ENCODE data around the gene BIVM.

Gene BIVM

DNA sequence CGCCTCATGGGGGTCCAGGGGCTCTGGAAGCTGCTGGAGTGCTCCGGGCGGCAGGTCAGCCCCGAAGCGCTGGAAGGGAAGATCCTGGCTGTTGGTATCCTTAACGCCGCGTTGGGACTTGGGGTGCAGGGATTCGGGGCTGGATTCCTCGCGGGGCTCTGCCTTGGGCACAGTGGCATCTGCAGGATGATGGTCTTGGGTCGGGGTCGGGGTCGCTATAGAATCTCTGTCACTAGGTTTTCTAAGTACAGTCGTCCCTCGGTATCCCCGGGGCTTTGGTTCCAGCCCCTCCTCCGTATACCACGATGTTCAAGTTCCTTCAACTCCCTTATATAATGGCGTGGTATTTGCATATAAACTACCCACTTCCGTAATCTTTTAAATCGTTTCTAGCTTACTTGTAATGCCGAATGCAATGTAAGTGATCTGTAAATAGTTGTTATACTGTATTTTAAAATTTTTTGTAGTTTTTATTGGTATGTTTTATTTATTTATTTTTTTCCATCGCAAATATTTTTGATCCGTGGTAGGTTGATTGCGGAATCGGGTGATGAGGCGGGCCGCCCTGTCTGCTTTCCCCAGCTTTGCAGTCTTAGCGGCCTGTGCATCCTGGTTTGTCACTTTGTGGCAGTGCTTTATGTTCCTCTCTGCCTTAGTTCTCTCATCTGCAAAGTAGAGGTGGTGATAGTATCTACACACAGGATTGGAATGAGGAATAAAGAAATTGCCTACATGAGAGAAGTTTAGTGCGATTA, 47.5 kb downstream of the BIVM start:
- DNase-seq = peak; percentile 40

DNA sequence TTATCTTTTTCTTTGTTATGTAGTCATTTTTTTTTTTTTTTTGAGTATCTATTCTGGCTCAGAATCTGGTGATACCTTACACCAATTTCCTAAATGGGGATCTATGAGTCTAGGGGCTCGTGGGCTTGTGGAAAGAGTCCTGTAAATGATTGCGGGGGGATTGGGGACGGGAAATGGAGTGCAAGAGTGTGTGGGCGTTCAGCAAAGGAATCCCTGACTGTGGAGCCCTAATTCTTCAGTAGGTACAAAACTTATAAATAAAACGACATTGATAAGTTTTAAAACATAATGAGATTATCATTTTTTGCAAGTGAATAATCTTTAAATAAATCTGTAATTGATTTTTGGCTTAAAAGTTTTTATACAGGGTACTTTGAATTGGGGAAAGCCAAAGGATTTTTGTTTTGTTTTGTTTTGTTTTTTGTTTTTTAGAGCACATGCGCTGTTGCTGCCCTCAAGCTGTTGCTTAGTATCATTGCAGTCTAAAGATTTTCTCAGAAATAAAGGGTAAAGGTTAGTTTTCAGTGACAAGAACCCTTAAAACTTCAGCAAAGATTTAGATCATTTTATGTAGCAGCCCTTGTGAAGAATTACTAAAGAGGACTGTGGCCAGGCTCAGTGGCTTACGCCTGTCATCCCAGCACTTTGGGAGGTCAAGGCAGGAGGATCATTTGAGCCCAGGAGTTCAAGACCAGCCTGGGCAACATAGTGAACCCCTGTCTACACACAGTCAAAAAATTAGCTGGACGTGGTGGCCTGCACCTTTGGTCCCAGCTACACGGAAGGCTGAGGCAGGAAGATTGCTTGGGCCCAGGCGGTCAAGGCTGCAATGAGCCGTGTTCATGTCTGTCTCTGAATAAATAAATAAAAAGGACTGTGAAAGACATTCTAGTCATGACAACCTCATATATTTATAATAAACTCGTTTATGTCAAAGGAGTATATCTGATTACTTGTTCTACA, 48.6 kb downstream of the BIVM start:
- peak; percentile 9 for DNase-seq

DNA sequence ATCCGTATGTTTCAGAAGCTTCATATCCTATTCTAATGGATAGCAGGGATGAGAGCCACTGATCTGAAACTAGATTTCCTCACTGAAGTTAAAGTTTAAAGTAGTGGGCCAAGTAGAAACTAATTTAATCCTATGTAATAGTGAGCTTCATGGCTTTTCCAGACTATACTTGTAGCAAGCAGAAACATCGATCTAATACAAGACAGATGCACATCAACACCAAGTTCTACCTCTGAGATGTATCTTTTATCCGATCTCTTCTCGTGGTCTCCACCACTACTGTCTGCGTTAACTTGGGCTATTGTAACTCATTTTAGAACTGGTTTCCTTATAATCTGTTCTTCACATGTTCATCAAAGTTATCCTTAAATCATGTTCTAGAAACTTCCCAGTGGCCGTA, 50.0 kb downstream of the BIVM start:
- no peak for DNase-seq

DNA sequence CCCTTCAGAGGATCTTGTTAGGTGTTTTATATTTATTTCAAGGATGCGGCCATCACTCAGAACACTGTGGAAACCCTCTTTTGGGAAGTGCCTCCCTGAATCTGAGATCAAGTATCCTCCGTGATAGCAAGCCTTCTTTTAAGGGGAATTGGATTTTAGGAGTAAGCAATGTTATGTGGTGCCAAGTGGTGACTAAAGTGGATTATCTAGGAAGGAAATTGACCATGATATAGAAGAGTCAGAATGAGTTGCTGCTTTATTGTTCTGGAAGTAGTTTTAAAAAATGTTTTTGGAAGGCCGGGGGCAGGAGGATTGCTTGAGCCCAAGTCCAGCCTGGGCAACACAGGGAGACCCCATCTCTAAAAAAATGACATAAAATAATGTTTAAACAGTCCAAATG, 53.6 kb downstream of the BIVM start:
- DNase-seq = no peak

DNA sequence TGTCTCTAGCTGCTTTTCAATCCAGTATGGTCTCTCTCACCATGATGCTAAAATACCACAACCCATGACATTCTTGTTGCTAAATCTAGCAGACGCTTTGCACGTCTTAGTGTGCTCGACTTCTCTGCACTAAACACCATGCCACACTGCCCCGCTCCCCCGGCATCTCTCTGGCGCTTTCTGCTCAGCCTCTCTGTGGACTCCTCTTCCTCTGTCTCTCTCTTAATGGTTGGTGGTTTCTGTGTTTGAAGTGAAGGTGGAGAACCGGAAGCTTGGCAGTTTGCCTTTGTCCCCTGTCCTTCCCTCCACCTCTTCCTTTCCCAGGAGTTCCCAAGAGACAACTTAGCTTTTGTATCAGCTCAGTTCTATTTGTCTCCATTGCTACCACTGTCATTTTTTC, 55.8 kb downstream of the BIVM start:
- no peak for DNase-seq

DNA sequence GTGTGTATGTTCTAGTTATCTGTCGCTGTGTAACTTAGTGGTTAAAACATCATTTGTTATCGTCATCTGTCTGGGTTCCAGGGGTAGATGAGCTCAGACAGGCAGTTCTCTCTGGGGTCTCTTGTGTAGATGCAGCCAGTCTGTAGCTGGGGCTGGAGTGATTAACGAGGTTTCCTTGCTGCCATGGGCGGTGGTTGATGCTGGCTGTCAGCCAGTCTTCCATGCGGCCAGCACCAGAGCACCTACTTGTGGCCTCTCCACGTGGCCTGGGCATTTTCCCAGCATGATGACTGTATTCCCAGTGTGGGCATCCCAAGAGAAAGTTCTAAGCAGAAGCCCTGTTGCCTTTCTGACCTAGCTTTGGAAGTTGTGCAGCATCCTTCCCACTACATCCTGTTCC, 57.6 kb downstream of the BIVM start:
- DNase-seq = no peak

DNA sequence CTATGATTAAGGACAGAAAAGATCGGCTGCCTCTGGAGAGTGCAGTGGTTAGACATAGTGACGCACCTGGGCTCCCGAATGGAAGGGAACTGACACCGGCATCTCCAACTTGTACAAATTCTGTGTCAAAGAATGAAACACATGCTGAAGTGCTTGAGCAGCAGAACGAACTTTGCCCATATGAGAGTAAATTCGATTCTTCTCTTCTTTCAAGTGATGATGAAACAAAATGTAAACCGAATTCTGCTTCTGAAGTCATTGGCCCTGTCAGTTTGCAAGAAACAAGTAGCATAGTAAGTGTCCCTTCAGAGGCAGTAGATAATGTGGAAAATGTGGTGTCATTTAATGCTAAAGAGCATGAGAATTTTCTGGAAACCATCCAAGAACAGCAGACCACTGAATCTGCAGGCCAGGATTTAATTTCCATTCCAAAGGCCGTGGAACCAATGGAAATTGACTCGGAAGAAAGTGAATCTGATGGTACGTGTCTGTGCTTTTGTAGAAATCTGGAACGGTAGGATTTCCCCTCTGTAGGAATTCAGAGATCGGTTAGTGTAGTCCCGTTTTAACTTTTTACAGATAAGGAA, 63.8 kb downstream of the BIVM start:
- no peak for DNase-seq

DNA sequence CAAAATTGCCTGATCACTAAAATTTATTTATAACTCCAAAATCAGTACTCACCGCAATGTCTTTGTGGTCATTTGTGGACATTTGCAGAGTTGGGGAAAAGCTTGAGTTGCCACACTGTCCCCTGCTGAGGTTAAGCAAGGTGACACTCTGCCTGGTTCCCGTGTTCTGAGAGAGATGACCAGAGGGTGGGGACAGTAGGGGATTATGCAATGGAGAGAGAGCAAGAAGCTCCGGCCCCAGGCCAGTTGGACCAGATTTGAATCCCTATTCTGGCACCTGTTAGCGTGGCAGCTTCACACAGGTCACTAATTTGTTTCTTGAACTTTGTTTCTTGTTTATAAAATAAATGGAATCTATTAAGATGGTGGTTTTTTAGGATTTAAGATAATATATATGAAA, 64.7 kb downstream of the BIVM start:
- DNase-seq = no peak

DNA sequence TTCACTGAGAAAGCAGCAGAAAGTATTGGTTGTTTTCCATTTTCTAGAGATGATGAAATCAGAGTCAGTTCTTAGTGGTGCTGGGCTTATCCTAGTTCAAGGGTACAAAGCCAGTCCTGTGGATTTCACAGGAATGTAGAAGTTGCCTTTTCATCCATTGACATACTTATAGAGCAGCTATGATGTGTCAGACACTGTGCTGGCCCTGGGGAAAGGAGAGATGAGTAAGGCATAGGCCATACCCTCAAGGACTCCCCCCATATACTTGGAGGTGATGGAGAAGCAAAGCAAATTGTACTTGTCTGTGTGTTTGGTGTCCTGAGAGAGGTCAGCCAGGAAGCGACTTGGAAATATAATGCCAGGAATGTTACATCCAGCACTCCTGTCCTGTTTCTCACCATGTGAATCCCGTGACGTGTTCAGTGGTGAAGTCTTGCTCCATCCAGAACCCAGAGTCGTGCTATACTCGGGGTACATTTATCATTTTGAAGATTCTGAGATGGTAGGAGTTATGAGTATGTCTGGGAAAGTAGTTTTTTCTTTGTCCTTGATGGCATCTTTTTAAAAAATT, 69.5 kb downstream of the BIVM start:
- DNase-seq = no peak

DNA sequence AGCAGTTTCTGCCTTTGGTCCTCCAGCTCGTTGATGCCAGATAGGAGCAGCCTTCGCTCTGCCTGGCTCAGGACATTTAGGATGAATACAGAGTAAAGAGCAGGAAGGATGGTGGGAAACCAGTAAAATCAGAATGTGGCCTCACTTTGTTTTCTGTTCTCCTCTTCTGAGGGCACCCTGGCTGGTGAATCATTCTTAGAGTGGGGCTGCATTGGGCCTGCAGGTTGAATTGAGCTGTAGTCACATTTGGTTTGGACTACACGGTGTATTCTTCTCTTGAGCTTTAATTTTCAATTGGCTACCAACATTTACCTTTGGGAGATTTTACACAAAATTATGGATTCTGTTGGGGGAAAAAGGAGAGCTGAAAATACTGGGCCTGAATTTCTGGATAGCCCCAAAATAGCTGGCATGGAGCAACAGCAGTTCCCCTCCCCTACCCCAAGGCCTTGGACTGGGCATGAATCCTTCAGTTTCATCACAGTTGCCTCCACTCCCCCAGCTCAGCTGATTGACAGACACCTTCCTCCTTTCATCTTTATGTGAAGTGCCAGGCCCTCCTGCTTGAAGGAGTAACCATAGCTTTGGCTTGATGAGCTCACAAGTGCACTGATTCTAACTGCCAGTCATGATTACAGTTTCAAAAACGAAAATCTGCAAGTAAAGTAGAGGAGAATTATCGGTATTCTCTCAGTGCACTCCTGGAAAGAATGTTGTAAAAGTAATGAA, 71.2 kb downstream of the BIVM start:
- no peak for DNase-seq

DNA sequence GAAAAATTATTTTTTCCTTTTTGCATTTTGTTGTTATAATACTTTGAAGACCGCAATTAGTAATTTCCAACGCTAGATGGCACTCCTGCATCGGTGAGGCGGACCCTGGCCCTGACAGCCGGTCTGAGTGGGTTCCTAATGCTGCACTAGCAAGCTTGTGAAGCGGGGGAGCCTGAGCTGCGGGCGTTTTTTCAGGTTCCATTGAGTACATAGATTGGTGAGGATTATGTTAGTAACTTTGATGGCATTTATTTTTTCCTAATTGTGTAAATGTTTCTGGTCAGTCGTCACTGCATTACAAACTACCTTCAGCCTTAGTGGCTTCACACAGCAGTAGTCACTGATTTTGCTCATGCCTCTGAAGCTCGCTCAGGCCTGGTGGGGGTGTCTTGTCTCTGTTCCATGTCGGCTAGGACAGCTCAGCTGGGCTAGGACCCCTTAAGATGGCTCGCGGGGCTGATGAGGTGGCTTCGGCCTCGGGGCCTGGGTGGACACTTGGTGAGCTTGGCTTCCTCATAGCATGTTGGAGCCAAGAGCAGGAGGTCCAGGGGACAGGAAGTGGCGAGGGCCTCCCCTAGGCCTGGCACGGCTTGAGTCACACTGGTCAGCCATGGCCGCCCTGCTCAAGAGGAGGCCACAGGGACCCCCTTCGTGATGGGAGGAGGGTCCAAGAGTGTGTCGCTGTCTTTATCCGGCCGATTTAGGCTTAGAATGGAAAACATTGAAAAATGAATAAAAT, 71.9 kb downstream of the BIVM start:
- DNase-seq = peak; percentile 54

DNA sequence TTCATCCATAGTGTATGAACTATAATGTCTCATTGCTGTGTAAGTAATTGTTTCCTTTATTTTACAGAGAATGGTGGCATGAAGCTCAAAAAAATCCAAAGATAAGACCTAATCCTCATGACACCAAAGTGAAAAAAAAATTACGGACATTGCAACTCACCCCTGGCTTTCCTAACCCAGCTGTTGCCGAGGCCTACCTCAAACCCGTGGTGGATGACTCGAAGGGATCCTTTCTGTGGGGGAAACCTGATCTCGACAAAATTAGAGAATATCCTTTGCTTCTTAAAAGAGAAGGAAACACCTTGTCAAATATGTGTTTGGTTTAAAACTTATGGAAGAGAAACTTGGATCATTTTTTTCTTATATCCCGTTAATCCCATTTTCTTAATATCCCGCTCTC, 73.2 kb downstream of the BIVM start:
- DNase-seq = no peak

DNA sequence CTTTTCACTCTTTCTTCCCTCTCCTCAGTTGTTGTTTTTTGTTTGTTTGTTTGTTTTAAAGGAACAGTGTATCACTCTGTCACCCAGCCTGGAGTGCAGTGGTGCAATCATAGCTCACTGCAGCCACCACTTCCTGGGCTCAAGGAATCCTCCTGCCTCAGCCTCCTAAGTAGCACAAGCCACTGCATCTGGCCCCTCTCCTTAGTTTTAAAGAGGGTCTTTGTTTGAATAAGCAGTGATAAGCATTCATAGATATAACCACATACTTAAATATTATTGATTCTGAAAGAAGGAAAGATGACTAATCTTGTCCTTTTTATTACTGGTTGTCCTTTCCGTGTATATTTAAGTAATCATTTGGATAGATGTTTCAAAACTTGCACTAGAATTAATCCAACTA, 73.6 kb downstream of the BIVM start:
- no peak for DNase-seq

DNA sequence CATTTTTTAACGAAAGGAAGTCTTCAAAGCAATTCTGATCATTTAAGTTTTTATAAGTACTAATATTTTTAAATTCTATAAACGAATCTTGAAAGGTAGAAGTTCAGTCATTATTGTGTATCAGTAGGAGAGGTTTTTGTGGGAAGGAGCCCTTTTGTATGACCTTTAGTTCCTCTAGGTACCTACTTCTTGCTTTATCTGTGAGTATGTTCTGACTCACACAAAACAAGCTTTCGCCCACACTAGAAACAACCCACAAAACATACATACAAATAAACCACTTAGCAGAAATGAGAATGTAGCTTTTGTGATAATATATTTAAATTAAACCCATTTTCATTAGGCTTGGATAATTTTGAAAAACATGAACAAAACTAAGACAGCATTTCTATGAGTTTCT, 74.7 kb downstream of the BIVM start:
- no peak for DNase-seq

DNA sequence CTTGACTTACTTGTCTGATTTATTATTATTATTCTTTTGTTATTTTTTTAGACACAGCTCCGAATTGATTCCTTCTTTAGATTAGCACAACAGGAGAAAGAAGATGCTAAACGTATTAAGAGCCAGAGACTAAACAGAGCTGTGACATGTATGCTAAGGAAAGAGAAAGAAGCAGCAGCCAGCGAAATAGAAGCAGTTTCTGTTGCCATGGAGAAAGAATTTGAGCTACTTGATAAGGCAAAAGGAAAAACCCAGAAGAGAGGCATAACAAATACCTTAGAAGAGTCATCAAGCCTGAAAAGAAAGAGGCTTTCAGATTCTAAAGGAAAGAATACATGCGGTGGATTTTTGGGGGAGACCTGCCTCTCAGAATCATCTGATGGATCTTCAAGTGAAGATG, 76.3 kb downstream of the BIVM start:
- no peak for DNase-seq

DNA sequence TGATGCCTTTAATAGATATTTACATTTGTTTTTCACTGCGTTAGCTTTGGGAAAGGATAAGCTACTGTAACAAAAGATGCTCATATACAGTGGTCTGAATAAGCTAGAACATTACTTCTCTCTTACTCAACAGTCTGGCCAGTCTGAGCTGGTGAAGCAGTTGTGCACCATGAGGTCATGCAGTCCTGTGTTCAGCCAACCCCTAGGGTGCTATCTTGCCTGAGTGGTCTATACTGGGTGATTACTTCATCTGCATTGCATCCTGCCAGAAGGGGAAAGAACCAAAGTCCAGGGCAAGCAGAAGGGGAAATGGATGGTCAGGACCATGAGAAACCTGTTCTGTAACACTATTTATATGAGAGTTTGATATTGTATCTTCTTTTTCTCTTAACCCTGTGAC, 78.4 kb downstream of the BIVM start:
- no peak for DNase-seq

DNA sequence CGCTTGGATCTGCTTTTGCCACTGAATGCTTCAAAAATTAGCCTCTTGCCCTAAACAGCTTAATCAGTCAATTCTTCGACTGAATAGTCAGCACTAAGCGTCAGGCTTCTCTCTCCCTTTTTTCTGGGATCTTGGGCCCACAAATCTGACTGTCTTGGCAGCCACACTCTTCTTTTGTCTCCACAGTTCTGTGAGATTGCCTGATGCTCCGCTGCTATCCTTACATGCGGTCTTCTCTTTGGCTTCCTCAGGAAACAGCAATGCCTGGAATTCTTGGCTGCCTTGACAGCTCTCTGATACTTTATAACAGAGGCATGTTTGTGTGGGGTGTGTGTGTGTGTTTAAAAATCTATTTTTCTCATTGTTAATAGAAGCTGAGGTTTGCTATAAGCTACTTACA, 79.6 kb downstream of the BIVM start:
- DNase-seq = no peak

DNA sequence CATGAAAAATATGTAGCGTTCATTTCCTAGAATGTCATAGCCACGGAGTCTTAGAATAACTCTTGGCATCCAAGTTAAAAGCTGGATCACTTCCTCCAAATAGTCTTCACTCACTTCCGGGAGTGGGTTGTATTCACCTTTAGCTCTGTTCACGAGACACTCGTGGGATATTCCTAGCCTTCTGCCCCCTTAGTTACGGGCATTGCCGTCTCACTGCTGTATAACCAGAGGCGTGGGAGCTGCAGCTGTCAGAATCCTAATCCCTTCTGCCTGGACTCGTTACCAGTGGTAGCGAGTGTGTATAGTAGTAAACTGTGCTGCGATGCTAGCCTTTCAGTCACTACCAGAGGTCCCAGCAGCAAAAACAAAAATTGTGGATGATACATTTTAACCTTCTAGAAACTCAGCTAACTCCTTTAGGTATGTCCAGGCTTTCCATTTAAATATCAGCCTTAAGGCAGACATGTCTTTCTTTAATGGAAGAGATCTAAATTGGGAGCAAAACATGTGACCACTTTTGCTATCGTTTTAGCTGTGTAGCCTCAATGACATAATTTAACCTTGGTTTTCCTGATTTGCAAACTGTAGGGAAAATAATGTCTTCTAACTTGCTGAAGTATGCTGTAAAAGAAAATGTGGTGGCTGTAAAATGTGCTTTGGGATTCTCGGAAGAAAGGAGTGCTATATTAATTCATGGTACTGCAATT, 81.0 kb downstream of the BIVM start:
- no peak for DNase-seq

DNA sequence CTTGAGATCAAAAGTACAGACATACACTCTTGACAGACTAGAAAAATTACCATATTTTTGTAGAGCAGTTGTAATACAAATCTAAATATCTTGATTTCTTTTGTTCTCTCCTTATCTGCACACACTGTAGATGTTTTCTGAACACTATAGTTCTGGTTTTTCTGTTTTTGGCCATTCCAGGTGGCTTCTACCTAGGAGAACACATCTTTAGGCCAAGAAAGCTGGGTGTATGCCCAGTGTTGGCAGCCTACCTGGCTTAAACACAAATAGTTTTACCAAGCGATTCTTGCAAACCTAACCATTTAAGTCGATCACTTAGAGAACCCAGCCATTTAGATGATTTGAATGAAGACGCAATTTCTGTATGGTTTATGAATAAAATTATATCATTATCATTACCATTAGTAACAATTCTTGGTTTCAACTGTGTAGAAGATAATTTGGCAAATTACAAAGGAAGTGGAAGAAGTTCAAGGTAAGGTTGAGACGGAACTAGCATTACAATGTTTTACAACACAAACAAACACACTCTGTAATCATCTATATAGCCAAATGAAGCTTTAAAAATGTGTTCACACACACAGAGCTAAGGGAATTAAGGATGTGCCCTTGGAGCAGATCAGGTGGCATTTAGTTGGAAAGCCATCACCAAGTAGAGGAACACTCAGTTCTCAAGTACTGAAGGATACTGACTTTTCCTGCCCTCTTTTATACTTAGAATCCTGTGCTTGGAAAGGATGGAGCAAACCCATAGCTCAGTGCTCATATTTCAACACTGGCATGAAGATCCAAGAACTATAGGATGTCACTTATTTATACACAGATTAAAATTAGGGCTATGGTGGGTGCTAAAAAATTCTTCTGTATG, 83.1 kb downstream of the BIVM start:
- DNase-seq = no peak

Measured in NCI-H1092 (cell line).